Common myeloid progenitor, CD34-positive (primary cell): ENCODE results near the gene GPS2.

Experiments used
- CTCF ChIA-PET: fragments of 350-600 bp; sonication (Branson Sonifier 250); formaldehyde crosslinking; loops from one replicate; lab custom pipeline; 2021; ENCODE audit warnings: antibody characterized with exemption; lab: Charles Lee
- POLR2A ChIA-PET: fragments of 350-600 bp; sonication (Branson Sonifier 250); formaldehyde crosslinking; loops from one replicate; lab custom pipeline; 2021; ENCODE audit warnings: antibody characterized with exemption; lab: Charles Lee
- DNase-seq, 3 donors: peaks; one replicate each; pipeline versions ENCODE4 v3.0.0 to v3.0.0-alpha.2; 2013
- H3K27ac ChIP-seq, 2 experiments: 1 replicate in 1 of 2; 2 replicates in 1 of 2; pipeline ENCODE4 v1.7.0; 2013; ENCODE audit warnings: inconsistent platforms in 2 of 2, low read length in 2 of 2, mild to moderate bottlenecking in 2 of 2, low read depth in 1 of 2, moderate library complexity in 1 of 2; ENCODE audit not compliant: severe bottlenecking in 2 of 2, insufficient read depth in 1 of 2, poor library complexity in 1 of 2
- H3K27me3 ChIP-seq, 5 experiments: replicated peaks in 2 of 5; 1 replicate in 3 of 5; 2 replicates in 2 of 5; pipeline versions ENCODE4 v1.6.1 to v1.7.0; 2013; ENCODE audit warnings: low read length in 4 of 5, mild to moderate bottlenecking in 2 of 5, moderate library complexity in 2 of 5, inconsistent platforms in 1 of 5; ENCODE audit not compliant: insufficient read depth in 5 of 5, control insufficient read depth in 4 of 5
- H3K36me3 ChIP-seq, 4 experiments: 1 replicate in 2 of 4; 2 replicates in 2 of 4; pipeline versions ENCODE4 v1.6.1 to v1.7.0; 2013; ENCODE audit warnings: low read length in 3 of 4, control low read depth in 1 of 4, mild to moderate bottlenecking in 1 of 4; ENCODE audit not compliant: control insufficient read depth in 4 of 4, insufficient read depth in 4 of 4
- H3K4me1 ChIP-seq, 4 experiments: 1 replicate in 3 of 4; 2 replicates in 1 of 4; pipeline versions ENCODE4 v1.6.1 to v1.7.1; 2013; ENCODE audit warnings: low read length in 3 of 4, mild to moderate bottlenecking in 3 of 4, control low read depth in 1 of 4, inconsistent platforms in 1 of 4, moderate library complexity in 1 of 4; ENCODE audit not compliant: control insufficient read depth in 4 of 4, insufficient read depth in 4 of 4; ENCODE audit errors: control extremely low read depth in 1 of 4
- H3K4me3 ChIP-seq, 7 experiments: 1 replicate in 4 of 7; 2 replicates in 3 of 7; pipeline versions ENCODE4 v1.5.1 to v1.7.0; 2013; ENCODE audit warnings: mild to moderate bottlenecking in 7 of 7, low read length in 6 of 7, moderate library complexity in 6 of 7, inconsistent platforms in 2 of 7, low read depth in 2 of 7, control low read depth in 1 of 7; ENCODE audit not compliant: insufficient read depth in 4 of 7, control insufficient read depth in 1 of 7; ENCODE audit errors: extremely low read depth in 1 of 7
- H3K9me3 ChIP-seq, 5 experiments: 1 replicate in 4 of 5; 2 replicates in 1 of 5; pipeline versions ENCODE4 v1.6.1 to v1.7.1; 2013; ENCODE audit warnings: low read length in 4 of 5, mild to moderate bottlenecking in 2 of 5, inconsistent platforms in 1 of 5, low read depth in 1 of 5, moderate library complexity in 1 of 5; ENCODE audit not compliant: control insufficient read depth in 4 of 5, insufficient read depth in 2 of 5; ENCODE audit errors: control extremely low read depth in 1 of 5
- WGBS: methylation state at CpG from one replicate; pipeline ENCODE4 v1.1.5; 2013; ENCODE audit not compliant: insufficient coverage; 5-methylcytosine and 5-hydroxymethylcytosine counted together

GPS2 gene

GRCh38 chr17:7327056-7327455, 11.9 kb upstream of the GPS2 start:
- H3K36me3 ChIP-seq, result peaks cover 8 to 51% (median 41%) of the 10 kb centered on the region in 4 experiments
- ChIA-PET POLR2A (no interaction called here), CTCF (interaction anchor here (1.0 to 12.8 kb wide), 7 partner anchors 12 to 233 kb away, joined by 3 to 314 read pairs (median 7); partner anchors contain the start of genes ACAP1 and GPS2)
- no peak overlapping the region for H3K27ac ChIP-seq
- DNase-seq, result no peak
- WGBS, result no CpG with 5 or more reads among the region's 7 CpGs
- H3K27me3 ChIP-seq, result no peaks in the 10 kb centered on the region
- no peaks in the 10 kb centered on the region for H3K9me3 ChIP-seq
- peaks cover 5 to 31% (median 27%) of the 10 kb centered on the region in 4 experiments for H3K4me1 ChIP-seq
- H3K4me3 ChIP-seq, result no peak overlapping the region

- CTCF ChIA-PET, result interaction anchor here (0.9 to 12.8 kb wide), 8 partner anchors 8 to 234 kb away, joined by 3 to 314 read pairs (median 6); partner anchors contain the start of genes ACAP1 and GPS2
Measured at GRCh38 chr17:7326186-7326585, 11.0 kb upstream of the GPS2 start.

GRCh38 chr17:7325031-7325528, 9.9 kb upstream of the GPS2 start:
- DNase-seq, result no peak
- ChIA-PET CTCF (interaction anchor here (0.9 to 12.8 kb wide), 9 partner anchors 9 to 127 kb away, joined by 3 to 314 read pairs (median 3); partner anchors contain the start of genes ACAP1, GPS2 and TMEM95), POLR2A (interaction anchor here (1.0 kb wide), 1 partner anchor 19 kb away, joined by 4 read pairs; no protein-coding TSS in a partner anchor)
- no peak overlapping the region for H3K4me3 ChIP-seq
- 100% methylated on average over 5 of the region's 19 CpGs for WGBS
- H3K27ac ChIP-seq, result no peak overlapping the region
- peaks cover 3 to 18% (median 14%) of the 10 kb centered on the region in 4 experiments for H3K4me1 ChIP-seq
- H3K27me3 ChIP-seq, result no peaks in the 10 kb centered on the region
- H3K9me3 ChIP-seq, result no peaks in the 10 kb centered on the region
- H3K36me3 ChIP-seq, result peaks cover 13 to 71% (median 57%) of the 10 kb centered on the region in 4 experiments

More at GRCh38 chr17:7326186-7326585, 11.0 kb upstream of the GPS2 start:
- Histone ChIP-seq H3K4me3 (no peak overlapping the region), H3K9me3 (no peaks in the 10 kb centered on the region), H3K4me1 (peaks cover 3 to 26% (median 23%) of the 10 kb centered on the region in 4 experiments), H3K27ac (no peak overlapping the region), H3K27me3 (no peaks in the 10 kb centered on the region), H3K36me3 (peaks cover 8 to 60% (median 48%) of the 10 kb centered on the region in 4 experiments)
- DNase-seq, result no peak
- POLR2A ChIA-PET, result no interaction called here
- 100% methylated on average over 6 of the region's 11 CpGs for WGBS

- ChIA-PET POLR2A (interaction anchor here (1.0 kb wide), 1 partner anchor 20 kb away, joined by 4 read pairs; no protein-coding TSS in a partner anchor), CTCF (interaction anchor here (0.9 to 12.8 kb wide), 8 partner anchors 9 to 52 kb away, joined by 3 to 314 read pairs (median 3); partner anchors contain the start of genes ACAP1, GPS2 and TMEM95)
- WGBS, result 100% methylated on average over 3 of the region's 3 CpGs
- Histone ChIP-seq H3K4me1 (peaks cover 3 to 14% (median 10%) of the 10 kb centered on the region in 4 experiments), H3K4me3 (no peak overlapping the region), H3K27ac (no peak overlapping the region), H3K36me3 (peaks cover 13 to 71% (median 57%) of the 10 kb centered on the region in 4 experiments), H3K27me3 (no peaks in the 10 kb centered on the region), H3K9me3 (no peaks in the 10 kb centered on the region)
- no peak for DNase-seq
Measured at GRCh38 chr17:7324438-7324779, 9.2 kb upstream of the GPS2 start.

- no peak overlapping the region for H3K27ac ChIP-seq
- 58% methylated on average over 26 of the region's 39 CpGs for WGBS
- POLR2A ChIA-PET, result interaction anchor here (1.0 kb wide), 1 partner anchor 20 kb away, joined by 4 read pairs; no protein-coding TSS in a partner anchor
- no peaks in the 10 kb centered on the region for H3K9me3 ChIP-seq
- H3K36me3 ChIP-seq, result peaks cover 14 to 75% (median 60%) of the 10 kb centered on the region in 4 experiments
- peaks cover 3 to 14% (median 10%) of the 10 kb centered on the region in 4 experiments for H3K4me1 ChIP-seq
- CTCF ChIA-PET, result interaction anchor here (0.8 to 12.8 kb wide), 10 partner anchors 8 to 262 kb away, joined by 3 to 314 read pairs (median 3); partner anchors contain the start of genes ACAP1, GPS2 and TMEM95
- DNase-seq, result peak; percentile 31 to 54 (median 46)
- no peak overlapping the region for H3K4me3 ChIP-seq
- no peaks in the 10 kb centered on the region for H3K27me3 ChIP-seq
Measured at GRCh38 chr17:7323731-7324437, 8.7 kb upstream of the GPS2 start.

GRCh38 chr17:7322520-7323194, 7.5 kb upstream of the GPS2 start:
- no peak for DNase-seq
- Histone ChIP-seq H3K27me3 (no peaks in the 10 kb centered on the region), H3K9me3 (no peaks in the 10 kb centered on the region), H3K36me3 (peaks cover 19 to 87% (median 71%) of the 10 kb centered on the region in 4 experiments), H3K4me3 (no peak overlapping the region), H3K27ac (no peak overlapping the region), H3K4me1 (peaks cover 0 to 3% (median 1%) of the 10 kb centered on the region in 4 experiments)
- POLR2A ChIA-PET, result interaction anchor here (0.6 kb wide), 1 partner anchor 695 kb away, joined by 3 read pairs; no protein-coding TSS in a partner anchor
- CTCF ChIA-PET, result interaction anchor here (0.5 to 12.8 kb wide), 7 partner anchors 9 to 277 kb away, joined by 3 to 314 read pairs (median 3); partner anchors contain the start of gene ACAP1
- WGBS, result 98% methylated on average over 17 of the region's 22 CpGs
